ENCODE data around the gene RNASE12. TPM values are rescaled to one million over a fixed set of nuclear protein-coding genes. Genes with fewer than 3 reads are reported as not detected.
"Not testable (repeated sequence)": the region's sequence is repeated elsewhere in the genome, so short reads cannot be mapped to it uniquely, and the experiment has no call there.

Gene RNASE12
- total RNA-seq, 1 donor from 2014 or later: not detected

DNA sequence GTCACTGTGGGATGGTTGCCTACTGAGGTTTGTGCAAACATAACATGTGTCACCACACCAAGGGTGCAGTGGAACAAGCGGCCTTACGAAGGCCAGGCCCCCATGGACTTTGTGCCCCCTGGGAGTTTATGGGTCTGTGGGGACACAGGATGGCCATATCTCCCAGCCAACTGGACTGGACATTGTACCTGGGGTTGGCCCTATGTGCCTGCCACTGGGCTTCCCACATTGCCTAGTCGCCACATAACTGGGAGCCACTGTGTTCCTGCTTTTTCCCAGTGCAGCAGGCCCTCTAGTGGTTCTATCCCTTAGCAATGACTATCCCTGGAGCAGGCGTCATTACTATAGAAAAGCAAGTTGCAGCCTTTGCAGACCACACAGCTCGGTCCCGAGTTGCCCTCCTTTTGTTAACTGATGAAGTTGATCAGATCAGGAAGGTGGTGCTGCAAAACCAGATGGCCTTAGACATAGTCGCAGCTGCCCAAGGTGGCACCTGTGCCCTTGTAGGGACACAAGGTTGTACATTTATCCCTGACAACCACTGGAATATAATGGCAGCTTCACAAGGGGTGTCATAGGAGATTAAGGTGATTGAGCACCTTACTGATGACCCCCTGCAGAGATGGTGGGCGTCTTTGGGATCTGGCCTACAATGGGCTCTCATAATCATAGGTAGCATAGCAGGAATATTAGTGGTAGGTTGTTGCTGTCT, 15.2 kb upstream of the RNASE12 start:
- H3K27ac Mint-ChIP-seq: no peak overlapping the region
- no peaks in the 10 kb centered on the region for H3K9me3 Mint-ChIP-seq
- no peak overlapping the region for H3K4me3 Mint-ChIP-seq
- DNase-seq (ENCODE audit: low spot score in 2 of 2, unreplicated experiment in 2 of 2): no peak
- TF ChIP-seq, protein P1, sequence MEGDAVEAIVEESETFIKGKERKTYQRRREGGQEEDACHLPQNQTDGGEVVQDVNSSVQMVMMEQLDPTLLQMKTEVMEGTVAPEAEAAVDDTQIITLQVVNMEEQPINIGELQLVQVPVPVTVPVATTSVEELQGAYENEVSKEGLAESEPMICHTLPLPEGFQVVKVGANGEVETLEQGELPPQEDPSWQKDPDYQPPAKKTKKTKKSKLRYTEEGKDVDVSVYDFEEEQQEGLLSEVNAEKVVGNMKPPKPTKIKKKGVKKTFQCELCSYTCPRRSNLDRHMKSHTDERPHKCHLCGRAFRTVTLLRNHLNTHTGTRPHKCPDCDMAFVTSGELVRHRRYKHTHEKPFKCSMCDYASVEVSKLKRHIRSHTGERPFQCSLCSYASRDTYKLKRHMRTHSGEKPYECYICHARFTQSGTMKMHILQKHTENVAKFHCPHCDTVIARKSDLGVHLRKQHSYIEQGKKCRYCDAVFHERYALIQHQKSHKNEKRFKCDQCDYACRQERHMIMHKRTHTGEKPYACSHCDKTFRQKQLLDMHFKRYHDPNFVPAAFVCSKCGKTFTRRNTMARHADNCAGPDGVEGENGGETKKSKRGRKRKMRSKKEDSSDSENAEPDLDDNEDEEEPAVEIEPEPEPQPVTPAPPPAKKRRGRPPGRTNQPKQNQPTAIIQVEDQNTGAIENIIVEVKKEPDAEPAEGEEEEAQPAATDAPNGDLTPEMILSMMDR (IDR thresholded peaks at IDR 0.05; ENCODE audit: unreplicated experiment): peak; percentile 25
- no peaks in the 10 kb centered on the region for H3K36me3 Mint-ChIP-seq
- H3K4me1 Mint-ChIP-seq: no peaks in the 10 kb centered on the region
- no peaks in the 10 kb centered on the region for H3K27me3 Mint-ChIP-seq (ENCODE audit: low read depth)

DNA sequence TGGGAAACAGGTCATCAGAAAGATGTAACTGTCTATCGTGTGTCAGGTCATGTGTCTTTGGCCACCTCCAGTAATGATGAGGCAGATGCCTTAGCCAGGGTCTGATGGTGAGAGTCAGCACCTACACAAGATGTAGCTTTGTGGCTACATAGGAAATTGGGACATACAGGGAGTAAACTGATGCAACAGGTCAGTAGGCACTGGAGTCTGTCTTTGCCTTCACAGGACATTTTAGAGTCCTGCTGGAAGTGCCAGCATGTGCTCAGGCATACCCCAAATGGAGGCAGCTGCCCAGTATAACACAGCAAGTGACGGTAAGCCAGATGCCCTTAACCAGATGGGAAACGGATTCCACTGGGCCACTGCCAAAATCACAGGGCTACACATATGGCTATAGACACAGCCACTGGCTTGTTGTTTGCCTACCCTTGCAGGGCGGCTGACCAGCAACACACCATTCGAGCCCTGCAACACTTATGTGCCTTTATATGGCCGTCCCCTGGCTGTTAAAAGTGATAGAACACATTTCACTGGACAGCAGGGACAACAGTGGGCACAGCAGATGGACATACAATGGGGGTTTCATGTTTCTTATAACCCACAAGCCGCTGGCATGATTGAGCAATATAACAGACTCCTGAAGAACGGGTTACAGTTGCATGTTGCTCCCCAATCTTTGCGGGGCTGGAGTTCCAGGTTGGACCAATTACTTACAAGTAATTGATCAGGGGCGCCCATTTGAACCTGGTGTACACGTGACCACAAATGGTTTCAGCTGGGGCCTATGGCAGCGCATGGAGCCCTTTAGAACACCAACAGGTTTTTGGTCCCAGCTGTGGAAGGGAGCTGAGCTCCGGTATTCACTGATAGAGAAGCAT, 12.9 kb upstream of the RNASE12 start:
- Mint-ChIP-seq H3K9me3 (no peaks in the 10 kb centered on the region), H3K4me3 (no peak overlapping the region), H3K27ac (no peak overlapping the region), H3K27me3 (ENCODE audit: low read depth) (no peaks in the 10 kb centered on the region), H3K4me1 (no peaks in the 10 kb centered on the region), H3K36me3 (no peaks in the 10 kb centered on the region)
- TF ChIP-seq, protein P1 (IDR thresholded peaks at IDR 0.05; ENCODE audit: unreplicated experiment): no peak
- DNase-seq (ENCODE audit: low spot score in 2 of 2, unreplicated experiment in 2 of 2): no peak

DNA sequence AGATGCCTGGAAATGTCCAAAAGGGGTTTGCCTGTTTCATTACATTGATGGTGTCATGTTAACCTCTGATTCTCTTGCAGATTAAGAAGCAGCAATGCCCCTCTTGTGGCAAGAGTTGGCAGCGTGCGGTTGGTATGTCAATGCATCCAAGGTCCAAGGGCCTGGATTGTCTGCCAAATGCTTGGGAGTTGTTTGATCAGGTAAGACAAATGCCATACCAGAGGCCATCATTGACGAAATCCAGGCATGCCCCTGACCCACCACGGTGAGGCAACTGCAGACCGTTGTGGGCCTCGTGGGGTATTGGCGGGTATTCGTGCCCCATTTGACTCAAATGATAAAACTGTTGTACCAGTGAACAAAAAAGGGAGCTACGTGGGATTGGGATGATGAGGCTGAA, 11.4 kb upstream of the RNASE12 start:
- Mint-ChIP-seq H3K36me3 (no peaks in the 10 kb centered on the region), H3K4me3 (no peak overlapping the region), H3K9me3 (no peaks in the 10 kb centered on the region), H3K27ac (no peak overlapping the region), H3K4me1 (no peaks in the 10 kb centered on the region), H3K27me3 (ENCODE audit: low read depth) (no peaks in the 10 kb centered on the region)
- DNase-seq (ENCODE audit: low spot score in 2 of 2, unreplicated experiment in 2 of 2): no peak
- TF ChIP-seq, protein P1 (IDR thresholded peaks at IDR 0.05; ENCODE audit: unreplicated experiment): no peak

DNA sequence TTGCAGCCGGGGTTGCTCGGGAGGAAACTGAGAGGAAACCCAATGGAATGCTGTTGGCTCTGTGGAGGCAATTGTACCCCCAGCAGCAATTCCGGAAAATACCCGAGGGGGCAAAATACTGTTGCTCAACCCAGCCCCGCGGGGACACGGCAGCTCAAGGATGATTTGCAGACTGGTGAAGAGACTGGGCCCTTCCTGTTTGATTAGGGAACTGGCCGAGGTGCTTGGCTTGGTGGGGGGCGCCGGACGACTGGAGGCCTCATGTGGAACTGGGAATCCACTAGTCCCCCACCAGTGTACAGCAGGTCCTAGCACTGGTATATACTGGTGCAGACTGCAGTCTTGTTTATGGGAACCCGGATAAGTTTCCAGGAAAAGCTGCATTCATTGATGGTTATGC, 10.3 kb upstream of the RNASE12 start:
- no peaks in the 10 kb centered on the region for H3K9me3 Mint-ChIP-seq
- DNase-seq (ENCODE audit: low spot score in 2 of 2, unreplicated experiment in 2 of 2): no peak
- H3K27ac Mint-ChIP-seq: no peak overlapping the region
- no peaks in the 10 kb centered on the region for H3K4me1 Mint-ChIP-seq
- H3K27me3 Mint-ChIP-seq (ENCODE audit: low read depth): no peaks in the 10 kb centered on the region
- H3K4me3 Mint-ChIP-seq: no peak overlapping the region
- TF ChIP-seq, protein P1 (IDR thresholded peaks at IDR 0.05; ENCODE audit: unreplicated experiment): no peak
- H3K36me3 Mint-ChIP-seq: no peaks in the 10 kb centered on the region

DNA sequence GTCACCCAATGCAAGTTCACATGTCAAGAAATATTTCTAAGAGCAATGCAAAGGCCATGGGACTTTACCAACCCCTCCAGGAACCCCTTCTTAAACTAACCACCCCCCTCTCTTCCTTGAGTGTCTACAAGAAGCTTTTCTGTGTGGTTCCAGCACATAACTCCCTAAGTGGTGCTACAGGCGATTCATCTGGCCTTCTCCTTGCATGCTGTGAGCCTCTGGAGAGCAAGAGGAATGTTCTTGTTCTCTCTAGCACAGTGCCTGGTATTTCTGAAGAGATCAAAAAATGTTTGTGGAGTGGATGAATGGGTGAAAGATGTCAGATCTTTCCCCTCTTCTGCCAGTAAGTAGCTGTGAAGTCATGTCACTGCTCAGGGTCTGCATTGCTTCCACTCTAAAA, 5.9 kb upstream of the RNASE12 start:
- Mint-ChIP-seq H3K4me1 (no peaks in the 10 kb centered on the region), H3K4me3 (no peak overlapping the region), H3K36me3 (no peaks in the 10 kb centered on the region), H3K27ac (no peak overlapping the region), H3K27me3 (ENCODE audit: low read depth) (peaks cover 3% of the 10 kb centered on the region), H3K9me3 (no peaks in the 10 kb centered on the region)
- TF ChIP-seq, protein P1 (IDR thresholded peaks at IDR 0.05; ENCODE audit: unreplicated experiment): no peak
- DNase-seq (ENCODE audit: low spot score in 2 of 2, unreplicated experiment in 2 of 2): no peak

DNA sequence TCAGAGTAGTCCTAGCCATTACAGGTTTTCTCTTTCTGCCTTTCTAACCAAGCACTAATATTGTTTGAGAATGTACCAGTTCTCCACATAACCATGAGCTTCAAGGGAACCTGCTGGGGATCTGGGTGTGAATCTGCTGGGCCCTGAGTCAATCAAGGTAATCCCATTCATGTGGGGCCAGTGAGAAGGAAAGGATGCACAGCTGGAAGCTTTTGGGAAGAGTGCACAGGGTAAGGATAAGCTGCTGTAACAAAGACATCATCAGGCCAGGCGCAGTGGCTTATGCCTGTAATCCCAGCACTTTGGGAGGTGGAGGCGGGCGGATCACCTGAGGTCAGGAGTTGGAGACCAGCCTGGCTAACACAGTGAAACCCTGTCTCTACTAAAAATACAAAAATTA, 4.5 kb upstream of the RNASE12 start:
- not testable (repeated sequence) for H3K36me3 Mint-ChIP-seq; DNase-seq (ENCODE audit: low spot score in 2 of 2, unreplicated experiment in 2 of 2); H3K4me3 Mint-ChIP-seq; H3K9me3 Mint-ChIP-seq; H3K27ac Mint-ChIP-seq; H3K4me1 Mint-ChIP-seq
- peaks cover 16% of the 10 kb centered on the region for H3K27me3 Mint-ChIP-seq (ENCODE audit: low read depth)
